GM19438 (cell line): ENCODE results near the gene PIH1D1.

ENCODE experiments used
- ATAC-seq: cut with Tn5 transposase; IDR thresholded peaks from one replicate; pipeline ENCODE4 v1.9.1; 2021; ENCODE audit warnings: low read depth; ENCODE audit not compliant: unreplicated experiment

PIH1D1 gene

DNA sequence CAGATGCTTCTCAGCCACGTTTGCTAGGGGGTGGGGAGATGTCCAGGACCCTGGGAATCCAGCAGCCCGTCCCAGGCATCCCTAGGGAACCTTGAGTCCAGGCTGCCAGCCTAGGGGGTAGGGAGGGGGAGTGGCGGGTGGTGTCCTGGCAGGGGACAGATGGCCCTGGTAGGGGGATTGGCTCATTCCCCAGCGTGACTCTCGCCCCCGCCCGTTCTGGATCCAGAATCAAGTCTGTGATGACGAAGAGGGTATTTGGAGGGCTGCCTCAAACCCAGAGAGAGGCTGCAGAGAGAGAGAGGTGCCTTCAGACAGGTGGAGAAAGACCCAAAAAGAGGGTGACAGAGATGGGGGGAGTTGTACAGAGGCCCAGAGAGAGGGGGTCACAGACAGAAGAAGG lies 14.4 kb downstream of the PIH1D1 start:
- no peak for ATAC-seq

DNA sequence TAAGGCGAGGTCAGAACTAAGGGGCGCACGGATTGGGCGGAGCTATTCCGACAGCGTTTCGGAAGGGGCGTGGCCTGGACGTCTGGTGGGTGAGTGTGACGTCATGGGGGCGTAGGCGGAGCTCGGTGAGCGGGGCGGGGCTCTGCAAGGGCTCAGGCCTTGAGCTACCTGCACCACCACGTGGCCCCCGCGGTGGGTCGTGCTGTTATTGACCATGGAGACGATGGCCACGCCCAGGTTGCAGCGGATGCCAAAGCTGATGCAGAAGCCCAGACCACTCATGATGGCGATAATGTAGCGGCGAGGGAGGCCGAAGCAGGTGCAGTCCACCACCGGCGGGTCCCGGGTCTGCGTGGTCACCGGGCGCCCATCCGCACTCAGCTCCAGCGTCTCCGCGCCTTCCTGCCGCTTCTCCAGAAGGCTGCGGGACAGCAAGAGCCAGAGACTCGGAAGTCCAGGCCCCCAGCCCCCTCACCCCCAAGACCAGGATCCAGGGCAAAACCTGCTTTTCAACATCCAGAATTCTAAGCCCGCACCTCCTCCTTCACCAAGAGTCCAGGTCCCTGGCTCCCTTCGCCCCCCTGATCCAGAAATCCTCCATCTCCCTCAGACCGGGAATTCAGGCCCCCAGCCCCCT lies 15.1 kb downstream of the PIH1D1 start:
- ATAC-seq, result no peak

DNA sequence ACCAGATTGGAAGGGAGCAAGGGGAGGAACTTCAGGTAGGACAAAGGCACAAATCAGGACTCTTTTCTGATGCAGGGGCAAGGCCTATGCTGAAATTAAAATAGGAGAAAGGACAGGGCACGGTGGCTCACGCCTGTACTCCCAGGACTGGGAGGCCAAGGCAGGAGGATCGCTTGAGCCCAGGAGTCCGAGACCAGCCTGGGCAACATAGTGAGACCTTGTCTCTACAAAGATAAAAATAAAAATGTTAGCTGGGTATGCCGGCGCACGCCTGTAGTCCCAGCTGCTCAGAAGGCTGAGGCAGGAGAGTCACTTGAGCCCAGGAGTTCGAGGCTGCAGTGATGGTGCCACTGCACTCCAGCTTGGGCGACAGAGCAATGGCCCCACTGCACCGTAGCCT lies 15.9 kb downstream of the PIH1D1 start:
- no peak for ATAC-seq

DNA sequence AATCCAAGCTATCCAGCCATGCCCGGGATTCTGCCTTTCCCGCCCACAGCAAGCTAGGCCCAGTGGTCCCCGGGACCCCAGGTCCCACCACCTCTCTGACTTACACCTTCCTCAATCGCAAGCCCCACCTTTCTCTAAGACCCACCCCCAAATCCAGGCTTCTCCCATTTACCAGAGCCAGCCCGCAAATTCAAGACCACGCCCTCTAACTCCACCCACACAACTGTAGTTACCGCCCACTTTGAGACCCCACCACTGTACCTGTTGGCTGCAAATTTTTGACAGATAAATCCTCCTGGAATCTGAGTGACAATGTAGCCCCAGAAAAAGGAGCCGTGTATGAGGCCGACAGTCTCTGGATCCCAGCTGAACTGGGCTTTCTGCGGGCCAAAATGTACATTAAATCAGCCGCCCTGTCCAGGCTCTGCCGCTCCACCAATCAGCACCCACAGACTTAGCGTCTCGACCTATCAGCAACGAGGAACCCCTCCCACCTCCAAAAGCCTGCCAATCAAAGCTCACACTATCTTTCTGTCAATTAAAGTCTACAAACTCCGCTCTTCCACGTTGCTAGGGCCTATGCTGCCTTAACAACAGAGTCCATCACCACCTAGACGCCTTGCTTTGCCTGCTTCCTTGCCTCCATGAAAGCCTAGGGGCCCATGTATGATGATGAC lies 16.6 kb downstream of the PIH1D1 start:
- no peak for ATAC-seq

DNA sequence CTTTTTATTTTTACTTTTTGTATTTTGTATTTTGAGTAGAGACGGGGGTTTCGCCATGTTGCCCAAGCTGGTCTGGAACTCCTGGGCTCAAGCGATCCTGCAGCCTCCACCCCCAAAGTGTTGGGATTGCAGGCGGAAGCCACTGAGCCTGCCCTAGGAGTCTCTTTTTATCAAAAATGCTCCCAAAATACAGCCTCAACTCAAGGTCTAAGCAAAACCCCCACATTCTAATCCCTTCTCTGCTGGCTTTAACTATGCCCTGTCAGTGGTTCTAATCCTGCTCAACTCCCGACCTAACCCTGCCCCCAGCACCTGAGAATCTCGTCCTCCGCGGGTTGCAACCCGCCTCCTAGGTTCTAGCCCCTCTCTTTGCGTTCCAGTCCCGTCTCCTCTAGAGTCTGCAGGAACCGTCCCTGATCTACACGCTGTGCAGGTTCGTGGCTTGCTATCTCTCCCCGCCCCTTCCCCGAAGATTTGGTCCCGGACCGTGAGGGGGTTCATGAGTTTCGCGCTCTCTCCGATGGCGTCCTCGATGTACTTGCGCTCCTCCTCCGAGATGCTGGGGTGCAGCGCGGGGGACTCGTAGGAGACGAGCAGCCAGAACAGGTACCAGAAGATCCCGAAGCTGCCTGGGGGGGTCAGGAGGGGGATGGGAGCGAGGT lies 18.2 kb downstream of the PIH1D1 start:
- no peak for ATAC-seq

DNA sequence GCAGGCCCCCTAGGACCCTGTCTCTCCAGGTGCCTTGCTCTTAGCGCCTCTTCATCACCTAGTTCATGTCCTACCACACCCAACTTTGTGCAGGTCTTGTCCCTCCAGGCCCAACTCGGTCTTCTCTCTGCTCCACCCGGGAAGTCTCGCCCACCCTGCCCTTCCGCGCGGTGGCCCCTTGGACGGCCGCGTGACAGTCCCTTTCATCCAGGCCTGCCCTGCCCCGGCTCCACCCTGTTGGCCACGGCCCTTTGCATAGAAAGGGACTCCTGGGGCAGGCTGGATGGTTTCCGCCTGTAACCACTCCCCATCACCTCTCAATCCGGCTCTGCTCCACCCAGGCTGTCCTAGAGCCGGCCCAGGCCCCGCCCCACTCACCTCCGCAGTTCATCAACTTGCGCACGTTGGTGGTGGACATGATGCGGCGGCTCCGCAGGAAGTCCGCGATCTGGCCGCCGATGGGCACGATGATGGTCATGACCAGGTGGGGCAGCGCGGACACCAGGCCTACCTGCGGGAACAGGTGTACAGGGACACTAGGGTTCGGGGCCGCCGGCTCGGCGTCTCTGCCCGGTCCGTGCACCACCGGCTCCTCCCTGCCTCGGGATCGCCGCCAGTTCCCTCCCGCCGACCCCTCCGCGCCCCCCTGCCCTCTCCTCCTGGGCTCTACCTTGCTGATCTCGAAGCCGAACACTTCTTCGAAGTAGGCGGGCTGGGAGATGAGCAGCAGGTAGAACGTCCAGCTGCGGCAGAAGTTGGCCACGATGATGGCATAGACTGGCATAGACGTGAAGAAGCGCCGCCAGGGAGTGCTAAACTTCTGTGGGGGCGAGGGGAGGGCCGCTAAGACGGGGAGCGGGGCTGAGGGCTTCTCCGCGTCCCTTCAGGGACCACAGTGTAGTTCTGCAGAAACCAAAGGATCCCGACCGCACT lies 19.2 kb downstream of the PIH1D1 start:
- ATAC-seq, result no peak

DNA sequence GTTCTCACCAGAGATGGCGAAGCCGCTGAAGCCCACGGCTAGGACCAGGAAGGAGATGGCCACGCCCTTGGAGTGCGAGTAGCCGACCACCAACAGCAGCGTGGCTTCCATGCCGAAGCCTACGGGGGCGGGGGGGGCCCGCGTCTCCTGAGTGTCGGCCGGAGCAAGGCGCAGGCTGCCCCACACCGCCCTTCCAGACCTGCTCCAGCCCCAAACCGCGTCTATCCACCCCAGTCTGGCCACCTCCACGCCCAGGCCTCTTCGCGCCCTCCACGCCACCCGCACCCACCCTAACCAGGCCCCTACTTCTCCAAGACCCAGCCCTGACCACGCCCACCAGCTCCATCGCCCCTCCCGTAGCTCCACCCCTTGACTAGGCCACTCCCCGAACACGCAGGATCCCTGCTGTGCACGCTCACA lies 20.3 kb downstream of the PIH1D1 start:
- no peak for ATAC-seq

DNA sequence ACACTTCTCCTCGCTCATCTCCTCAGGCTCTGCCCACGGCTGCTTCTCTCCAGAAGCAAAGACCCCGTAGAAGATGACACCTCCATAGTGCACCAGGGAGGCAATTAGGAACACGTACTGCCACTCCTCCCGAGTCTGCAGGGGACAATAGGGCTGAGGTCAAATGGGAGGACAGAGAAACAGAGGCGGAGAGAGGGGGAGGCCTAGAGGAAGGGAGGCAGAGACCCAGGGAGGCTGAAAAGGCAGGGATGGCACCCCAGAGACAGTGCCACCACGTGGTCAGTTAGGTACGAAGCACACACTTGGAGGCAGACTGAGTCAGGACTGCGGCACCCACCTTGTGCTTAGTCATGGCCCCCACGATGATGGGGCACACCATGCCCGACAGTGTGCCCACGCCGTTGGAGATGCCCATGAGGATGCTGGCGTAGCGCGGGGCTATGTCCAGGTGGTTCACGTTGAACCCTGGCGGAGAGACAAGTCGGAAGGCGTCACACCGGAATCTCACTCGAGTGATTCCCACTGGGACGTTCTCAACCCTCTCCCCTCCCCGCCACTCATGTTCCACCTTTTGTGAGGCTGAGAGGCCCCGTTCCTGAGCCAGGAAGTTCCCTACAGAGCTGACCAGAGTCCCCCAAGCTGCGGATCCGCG lies 20.8 kb downstream of the PIH1D1 start:
- no peak for ATAC-seq

DNA sequence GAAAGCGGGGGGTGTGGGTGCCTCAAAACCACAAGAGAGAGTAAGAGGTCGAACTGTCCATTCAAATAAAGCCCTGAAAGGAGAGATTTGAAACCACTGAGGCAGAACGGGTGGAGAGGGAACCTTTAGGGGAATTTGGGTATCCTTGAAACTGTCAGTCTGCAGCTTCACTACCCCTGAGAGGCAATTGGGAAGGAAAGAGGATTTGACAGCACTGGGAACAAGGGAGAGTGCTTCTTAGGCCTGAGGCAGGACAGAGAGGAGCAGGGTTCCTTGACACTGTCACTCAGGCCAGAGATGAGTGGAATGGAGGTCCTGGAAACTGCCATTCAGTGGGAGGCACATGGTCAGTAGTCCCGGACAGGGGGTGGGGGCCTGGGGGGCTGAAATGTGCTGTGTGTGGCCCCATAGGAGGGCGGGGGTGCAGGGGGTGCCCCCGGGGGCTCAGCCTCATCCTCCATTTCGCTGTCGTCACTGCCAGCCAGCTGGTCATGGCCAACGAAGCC lies 21.4 kb downstream of the PIH1D1 start:
- ATAC-seq, result no peak

DNA sequence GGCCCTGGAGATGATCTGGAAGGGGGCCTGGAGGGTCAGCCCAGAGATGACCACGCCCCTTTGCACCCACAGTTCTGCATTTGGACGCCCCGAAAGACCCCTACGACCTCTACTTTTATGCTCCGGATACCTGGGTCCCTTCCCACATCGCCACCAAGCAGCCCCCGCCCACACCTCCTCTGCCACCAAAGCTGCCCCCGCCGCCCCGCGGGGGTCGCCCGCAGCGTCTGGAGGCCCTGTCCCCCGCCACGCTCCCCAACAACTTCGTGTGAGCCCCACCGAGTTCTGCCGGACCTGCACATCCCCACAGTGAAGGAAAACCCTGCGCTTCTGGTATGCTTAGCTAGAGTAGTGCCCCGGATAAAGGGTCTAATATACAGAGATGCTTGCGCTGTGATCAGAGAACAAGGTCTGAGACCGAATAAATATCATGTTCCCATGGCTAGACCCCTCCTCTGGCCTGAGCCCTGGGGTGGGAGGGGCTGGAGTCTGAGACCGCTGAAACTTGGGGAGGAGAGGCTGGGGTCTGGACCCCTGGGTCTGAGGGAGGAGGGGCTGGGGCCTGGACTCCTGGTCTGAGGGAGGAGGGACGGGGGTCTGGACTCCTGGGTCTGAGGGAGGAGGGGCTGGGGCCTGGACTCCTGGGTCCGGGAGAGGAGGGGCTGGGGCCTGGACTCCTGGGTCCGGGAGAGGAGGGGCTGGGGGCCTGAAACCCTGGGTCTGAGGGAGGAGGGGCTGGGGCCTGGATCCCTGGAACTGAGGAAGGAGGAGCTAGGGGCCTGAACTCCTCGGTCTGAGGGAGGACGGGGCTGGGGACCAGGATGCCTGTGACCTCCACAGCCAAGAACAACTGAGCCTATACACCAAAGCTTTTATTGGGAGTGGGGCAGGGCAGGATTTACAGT lies 22.8 kb downstream of the PIH1D1 start:
- ATAC-seq, result no peak

DNA sequence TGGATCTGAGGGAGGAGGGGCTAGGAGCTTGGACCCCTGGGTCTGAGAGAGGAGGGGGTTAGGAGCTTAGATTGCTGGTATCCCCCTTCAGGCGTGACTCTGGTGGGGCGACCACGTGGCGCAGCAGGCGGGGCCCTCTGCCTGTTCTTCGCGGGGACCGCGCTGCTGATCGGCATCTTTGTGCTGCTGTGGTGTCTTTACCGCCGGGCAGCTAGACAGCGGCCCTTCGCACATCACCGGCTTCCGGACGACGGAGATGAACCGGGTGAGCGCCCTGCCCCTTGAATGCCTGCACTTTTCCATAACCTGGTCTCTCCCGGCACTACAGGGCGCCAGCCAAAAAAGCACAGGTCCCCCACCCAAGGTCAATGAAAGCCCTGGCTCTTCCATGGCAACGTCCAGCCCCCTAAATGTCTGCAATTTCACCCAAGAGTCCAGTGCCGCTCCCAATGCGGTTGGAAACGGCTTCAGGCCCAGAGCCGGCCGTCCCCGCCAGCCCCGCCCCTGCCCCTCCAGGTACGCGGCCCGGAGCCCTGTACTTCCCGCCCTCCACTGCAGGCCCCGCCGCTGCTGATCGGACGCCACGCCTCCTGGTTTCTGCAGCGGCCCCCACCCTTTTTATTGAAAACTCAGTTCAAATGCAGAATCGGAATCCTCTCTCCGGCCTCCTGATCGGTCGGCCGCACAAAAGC lies 23.6 kb downstream of the PIH1D1 start:
- ATAC-seq, result no peak

DNA sequence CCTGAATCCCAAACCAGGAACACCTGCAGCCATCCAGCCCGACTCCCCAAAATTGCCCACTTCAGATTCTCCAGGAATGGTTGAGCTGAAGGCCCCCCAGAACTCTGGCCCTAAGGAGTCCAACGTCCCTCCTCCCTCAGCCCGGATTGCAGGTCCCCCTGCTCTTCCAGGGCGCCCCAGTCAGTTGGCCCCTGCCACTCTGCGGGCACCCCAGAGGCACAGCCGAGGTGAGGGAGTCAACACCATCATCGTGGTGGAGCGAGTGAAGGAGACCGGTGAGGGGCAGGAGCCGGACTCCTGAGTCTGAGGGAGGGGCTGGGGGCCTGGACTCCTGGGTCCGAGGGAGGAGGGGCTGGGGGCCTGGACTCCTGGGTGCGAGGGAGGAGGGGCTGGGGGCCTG lies 24.3 kb downstream of the PIH1D1 start:
- no peak for ATAC-seq

DNA sequence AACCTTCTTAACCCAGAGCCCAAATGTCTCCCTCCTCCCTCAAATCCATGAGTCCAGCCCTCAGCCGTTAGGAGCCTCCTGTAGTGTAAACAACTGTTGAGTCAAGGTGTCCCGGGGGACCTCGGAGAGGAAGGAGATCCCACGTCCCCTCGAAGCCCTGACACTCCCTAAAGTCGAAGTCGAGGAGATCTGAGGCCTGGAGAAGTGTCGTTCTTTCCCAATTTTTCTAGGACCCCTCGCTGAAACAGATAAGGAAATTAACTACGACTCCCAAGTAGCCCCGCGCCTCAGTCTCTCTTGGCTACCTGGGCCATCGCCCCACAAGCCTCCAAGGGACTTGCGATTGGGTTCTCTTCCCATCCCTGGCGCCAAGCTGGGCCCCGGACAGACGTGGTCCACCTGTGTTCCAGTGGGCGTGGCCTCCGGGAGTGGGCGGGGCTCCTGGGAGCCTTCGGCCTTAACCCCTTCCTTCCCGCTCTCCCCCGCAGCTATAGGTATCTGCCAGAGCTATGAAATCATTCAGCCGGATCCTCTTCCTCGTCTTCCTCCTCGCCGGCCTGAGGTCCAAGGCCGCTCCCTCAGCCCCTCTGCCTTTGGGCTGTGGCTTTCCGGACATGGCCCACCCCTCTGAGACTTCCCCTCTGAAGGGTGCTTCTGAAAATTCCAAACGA lies 25.6 kb downstream of the PIH1D1 start:
- no peak for ATAC-seq

DNA sequence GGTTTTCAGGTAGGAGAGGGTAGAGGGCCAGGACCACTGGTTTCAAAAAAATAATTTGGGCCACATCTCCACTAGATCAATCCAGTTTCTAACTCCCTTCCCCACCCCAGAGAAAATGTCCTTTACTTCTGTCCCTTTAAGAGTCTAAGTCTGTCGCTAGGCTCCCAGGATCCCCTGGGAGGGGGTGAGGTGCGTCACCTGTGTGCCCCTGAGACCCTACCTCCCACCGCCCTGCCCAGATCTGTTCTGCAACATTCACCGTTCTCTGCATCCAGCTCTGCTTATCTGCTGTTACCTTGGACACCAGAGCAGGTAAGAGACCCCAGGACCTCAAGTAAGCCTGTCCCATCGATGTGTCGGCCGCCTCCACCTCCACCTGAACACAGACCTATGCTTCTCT lies 26.4 kb downstream of the PIH1D1 start, which contains the start of gene GFY:
TSS of gene GFY (plus strand) at position 211 of the 400 bp plus-strand sequence. CDS start 1,043 bp downstream, outside the sequence.
- ATAC-seq, result no peak

DNA sequence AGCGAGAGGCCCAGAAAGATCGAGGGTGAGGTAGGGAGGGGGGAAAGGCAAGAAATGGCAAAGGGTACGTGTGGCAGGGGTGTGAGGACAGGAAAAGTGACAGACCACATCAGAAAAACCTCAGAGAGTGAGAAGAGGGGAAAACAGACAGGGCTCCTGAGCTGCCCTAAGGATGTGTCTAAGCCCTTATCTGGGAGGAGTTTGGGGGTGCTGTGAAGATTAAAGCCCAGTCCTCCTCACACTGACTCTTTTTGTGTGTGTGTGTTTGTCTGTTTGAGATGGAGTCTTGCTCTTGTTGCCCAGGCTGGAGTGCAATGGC lies 27.7 kb downstream of the PIH1D1 start:
- ATAC-seq, result no peak

DNA sequence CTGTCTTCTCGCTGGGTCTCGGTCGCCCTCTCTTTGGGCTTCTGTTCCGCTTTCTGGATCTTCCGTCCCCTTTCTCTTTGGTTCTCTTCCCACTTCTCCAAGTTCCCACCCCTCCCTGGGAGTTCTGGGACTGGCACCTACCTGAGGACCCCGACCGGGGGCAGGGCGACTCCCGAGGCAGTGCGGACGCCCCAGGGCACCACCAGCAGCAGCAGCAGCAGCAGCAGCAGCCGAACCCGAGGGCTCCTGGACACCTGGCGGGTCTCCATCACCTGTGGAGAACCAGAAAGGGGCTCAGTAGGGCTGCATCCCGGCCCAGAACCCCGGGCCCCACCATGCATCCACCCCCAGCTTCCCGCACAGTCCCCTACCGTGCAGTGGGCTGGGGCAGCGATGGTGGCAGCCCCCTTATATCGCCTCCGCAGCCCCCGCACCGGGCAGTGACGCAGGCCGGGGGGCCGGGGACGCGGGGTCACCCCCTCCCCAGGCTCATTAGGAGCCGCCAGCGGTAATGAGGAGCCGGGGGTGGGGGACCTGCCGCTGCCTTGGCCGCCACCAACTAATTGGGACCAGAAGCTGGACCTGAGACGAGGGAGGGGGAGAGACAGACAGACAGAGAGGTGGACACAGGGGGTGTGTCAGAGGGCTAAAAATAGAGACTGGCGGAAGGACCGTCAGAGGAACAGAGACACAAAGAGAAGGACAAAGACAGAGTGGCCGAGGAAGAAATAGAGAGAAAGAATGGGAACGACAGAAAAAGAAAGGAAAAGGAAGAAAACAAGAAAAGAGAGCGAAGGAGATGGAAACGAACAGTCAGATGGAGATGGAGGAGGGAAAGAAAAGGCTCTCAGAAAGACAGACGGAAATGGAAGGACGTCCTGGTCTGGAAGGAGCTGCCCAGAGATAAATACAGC lies 28.3 kb downstream of the PIH1D1 start, which contains the start of gene PTH2:
TSS of gene PTH2 (minus strand) at position 371 of the 914 bp plus-strand sequence. CDS start at position 269, 102 bp downstream.
- ATAC-seq, result no peak
